AG10803 (cell line): ENCODE results near the gene MAN1B1.

Experiments
- DNase-seq: peaks from one replicate; pipeline ENCODE4 v3.0.0; 2010; ENCODE audit warnings: low read depth
- H3K4me3 ChIP-seq: 2 replicates; pipeline ENCODE4 v1.5.1; 2011; ENCODE audit warnings: mild to moderate bottlenecking, low read length, control low read depth
- CTCF ChIP-seq: conservative IDR thresholded peaks from 2 replicates; pipeline ENCODE4 v1.5.1; 2011; ENCODE audit warnings: mild to moderate bottlenecking, low read length, control low read depth, inconsistent platforms

The MAN1B1 gene

DNA sequence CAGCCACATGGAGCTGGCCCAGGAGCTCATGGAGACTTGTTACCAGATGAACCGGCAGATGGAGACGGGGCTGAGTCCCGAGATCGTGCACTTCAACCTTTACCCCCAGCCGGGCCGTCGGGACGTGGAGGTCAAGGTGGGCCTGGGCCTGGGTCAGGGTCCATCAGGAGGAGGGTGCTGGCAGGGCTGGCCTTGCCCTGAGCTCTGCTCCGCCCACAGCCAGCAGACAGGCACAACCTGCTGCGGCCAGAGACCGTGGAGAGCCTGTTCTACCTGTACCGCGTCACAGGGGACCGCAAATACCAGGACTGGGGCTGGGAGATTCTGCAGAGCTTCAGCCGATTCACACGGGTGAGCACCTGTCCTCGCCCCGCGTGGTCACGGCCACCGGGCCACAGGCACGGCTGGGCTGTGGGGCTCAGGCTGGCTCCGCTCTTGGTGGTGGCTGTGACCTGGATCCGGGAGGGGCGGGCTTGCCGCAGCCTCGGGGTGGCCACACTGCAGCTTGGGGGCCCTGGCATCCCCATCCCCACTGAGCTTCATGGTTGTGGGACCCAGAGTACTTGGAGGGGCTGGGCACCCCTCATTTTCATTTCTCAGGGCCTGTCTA lies 20.6 kb downstream of the MAN1B1 start:
- H3K4me3 ChIP-seq: no peak overlapping the region
- no peak for TF ChIP-seq CTCF
- DNase-seq: no peak

- DNase-seq: no peak
- no peak for TF ChIP-seq CTCF
- no peak overlapping the region for H3K4me3 ChIP-seq
These were observed 21.2 kb downstream of the MAN1B1 start for GRCh38 chr9:137107982-137108381.

- TF ChIP-seq CTCF: no peak
- no peak overlapping the region for H3K4me3 ChIP-seq
- DNase-seq: no peak
These were observed 21.9 kb downstream of the MAN1B1 start for GRCh38 chr9:137108608-137109249.

DNA sequence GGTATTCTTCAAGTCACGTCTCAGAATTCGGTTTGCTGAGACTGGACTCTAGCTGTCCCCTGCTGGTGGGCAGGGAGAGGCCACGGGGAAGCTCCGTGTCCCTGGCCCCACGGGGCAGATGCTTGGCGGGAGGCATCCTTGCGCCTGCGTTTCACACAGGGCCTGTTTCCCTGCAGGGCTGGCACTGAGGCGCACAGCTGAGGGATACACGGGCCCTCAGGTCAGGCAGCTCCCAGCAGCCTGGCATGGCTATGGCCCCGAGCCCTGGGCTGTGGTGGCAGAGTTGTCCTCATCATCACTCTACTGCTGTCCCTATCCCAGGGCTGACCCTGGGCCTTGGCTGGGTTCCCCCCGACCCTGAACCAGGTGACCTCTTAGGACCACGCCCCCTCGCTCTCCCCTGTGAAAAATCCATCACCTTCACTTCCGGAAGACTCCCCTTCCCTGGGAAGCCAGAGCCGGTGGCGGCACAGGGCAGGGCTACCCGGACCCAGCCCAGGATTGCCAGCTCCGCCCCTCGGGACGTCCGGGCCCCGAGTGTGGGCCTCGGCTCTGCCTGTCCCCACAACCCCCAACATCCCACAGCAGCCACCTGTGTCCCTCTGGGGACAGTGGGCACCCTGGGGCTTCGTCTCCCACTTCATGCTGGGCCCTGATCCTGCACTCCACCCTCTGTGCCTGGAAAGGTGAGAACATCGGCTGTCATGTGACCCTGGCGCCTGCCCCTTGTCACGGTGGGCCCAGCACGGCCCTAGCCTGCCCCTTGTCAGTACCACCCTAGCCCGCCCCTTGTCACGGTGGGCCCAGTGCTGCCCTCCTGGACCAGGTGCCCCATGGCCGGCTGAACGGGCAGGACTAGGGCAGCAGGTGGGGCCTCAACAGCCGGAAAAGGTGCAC lies 22.7 kb downstream of the MAN1B1 start:
- no peak for TF ChIP-seq CTCF
- DNase-seq: no peak

GRCh38 chr9:137110147-137110910 lies 23.5 kb downstream of the MAN1B1 start:
- TF ChIP-seq CTCF: no peak
- no peak for DNase-seq
- no peak overlapping the region for H3K4me3 ChIP-seq

More for the DNA sequence above, 22.7 kb downstream of the MAN1B1 start:
- no peak overlapping the region for H3K4me3 ChIP-seq

GRCh38 chr9:137110911-137111787 lies 24.4 kb downstream of the MAN1B1 start:
- TF ChIP-seq CTCF: no peak
- DNase-seq: no peak
- no peak overlapping the region for H3K4me3 ChIP-seq
